Body of pancreas (tissue), 4 donors: Measurements from ENCODE around the gene HTR5A.

Experiments used
- POLR2A ChIP-seq, 3 donors: fragments of 450-650 bp; IDR thresholded peaks; one replicate each; pipeline ENCODE4 v1.6.1; 2016; ENCODE audit warnings: antibody characterized with exemption in 3 of 3, mild to moderate bottlenecking in 2 of 3
- TF ChIP-seq, protein P1 (sequence below), 7 experiments: fragments of 450-650 bp in 4 of 7; fragments of 200-600 bp in 3 of 7; sonication (generic) in 3 of 7; IDR thresholded peaks; one replicate each; pipeline ENCODE4 v1.5.1; 2016 to 2019; ENCODE audit warnings: antibody characterized with exemption in 7 of 7

DNA sequence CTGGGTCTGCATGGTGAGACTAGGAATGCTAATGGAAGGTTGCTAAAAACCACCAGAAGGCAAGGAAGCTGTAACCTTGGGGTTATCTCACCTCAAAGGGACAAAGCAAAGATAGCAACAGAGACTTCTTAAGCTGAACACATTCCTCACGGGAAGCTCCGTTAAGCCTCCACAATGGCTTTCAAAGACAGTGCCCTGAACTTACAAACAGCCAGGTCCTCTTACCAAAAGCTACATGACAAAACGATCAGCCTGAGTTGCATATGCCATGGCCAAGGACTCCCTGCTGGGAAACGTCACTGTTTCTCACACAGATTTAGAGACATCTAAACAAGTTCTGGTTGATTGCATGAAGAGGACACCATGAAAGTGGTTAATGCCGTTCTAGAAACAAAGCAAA is 52.7 kb downstream of the HTR5A start:
- TF ChIP-seq, protein P1, sequence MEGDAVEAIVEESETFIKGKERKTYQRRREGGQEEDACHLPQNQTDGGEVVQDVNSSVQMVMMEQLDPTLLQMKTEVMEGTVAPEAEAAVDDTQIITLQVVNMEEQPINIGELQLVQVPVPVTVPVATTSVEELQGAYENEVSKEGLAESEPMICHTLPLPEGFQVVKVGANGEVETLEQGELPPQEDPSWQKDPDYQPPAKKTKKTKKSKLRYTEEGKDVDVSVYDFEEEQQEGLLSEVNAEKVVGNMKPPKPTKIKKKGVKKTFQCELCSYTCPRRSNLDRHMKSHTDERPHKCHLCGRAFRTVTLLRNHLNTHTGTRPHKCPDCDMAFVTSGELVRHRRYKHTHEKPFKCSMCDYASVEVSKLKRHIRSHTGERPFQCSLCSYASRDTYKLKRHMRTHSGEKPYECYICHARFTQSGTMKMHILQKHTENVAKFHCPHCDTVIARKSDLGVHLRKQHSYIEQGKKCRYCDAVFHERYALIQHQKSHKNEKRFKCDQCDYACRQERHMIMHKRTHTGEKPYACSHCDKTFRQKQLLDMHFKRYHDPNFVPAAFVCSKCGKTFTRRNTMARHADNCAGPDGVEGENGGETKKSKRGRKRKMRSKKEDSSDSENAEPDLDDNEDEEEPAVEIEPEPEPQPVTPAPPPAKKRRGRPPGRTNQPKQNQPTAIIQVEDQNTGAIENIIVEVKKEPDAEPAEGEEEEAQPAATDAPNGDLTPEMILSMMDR (IDR thresholded peaks at IDR 0.05) = no peak
- TF ChIP-seq POLR2A (IDR thresholded peaks at IDR 0.05) = no peak
